Type B pancreatic cell (in vitro differentiated cells): ENCODE data around the gene THRB. TPM values are rescaled to one million over a fixed set of nuclear protein-coding genes. Genes with fewer than 3 reads are reported as not detected.
A peak's percentile ranks its signal among the peaks of the same experiment; 100 is the strongest.

Experiments used
- DNase-seq: peaks from one replicate; pipeline ENCODE4 v3.0.0; 2021; ENCODE audit warnings: mixed read lengths; ENCODE audit not compliant: unreplicated experiment; ENCODE audit errors: extremely low spot score
- H3K27ac Mint-ChIP-seq: 2 replicates; pipeline ENCODE4 v1.8.0; 2021; ENCODE audit warnings: mild to moderate bottlenecking, mixed read lengths
- H3K27me3 Mint-ChIP-seq: 2 replicates; pipeline ENCODE4 v1.8.0; 2021; ENCODE audit warnings: mixed read lengths
- H3K36me3 Mint-ChIP-seq: 2 replicates; pipeline ENCODE4 v1.8.0; 2021; ENCODE audit warnings: mixed read lengths
- H3K4me1 Mint-ChIP-seq: one replicate; pipeline ENCODE4 v1.8.0; 2021; ENCODE audit warnings: mixed read lengths; ENCODE audit not compliant: unreplicated experiment
- H3K4me3 Mint-ChIP-seq: 2 replicates; pipeline ENCODE4 v1.8.0; 2021; ENCODE audit warnings: mild to moderate bottlenecking, mixed read lengths
- H3K9me3 Mint-ChIP-seq: 2 replicates; pipeline ENCODE4 v1.8.0; 2021; ENCODE audit warnings: mixed read lengths
- CTCF ChIP-seq: fragments of 200-600 bp; sonication (generic); conservative IDR thresholded peaks from 2 replicates; pipeline ENCODE4 v1.5.0; 2021; ENCODE audit warnings: antibody characterized with exemption, mild to moderate bottlenecking
- total RNA-seq: library from RNA; stranded (reverse); gene quantifications from 2 replicates; pipeline ENCODE4 v1.2.1, GENCODE V29; 2021; ENCODE audit warnings: low replicate concordance

The THRB gene
- total RNA-seq, 1 donor from 2014 or later: 15.6 TPM

- H3K36me3 Mint-ChIP-seq: peaks cover 7% of the 10 kb centered on the region
- H3K27ac Mint-ChIP-seq: peak overlapping the region; percentile 13
- DNase-seq: no peak
- H3K4me3 Mint-ChIP-seq: no peak overlapping the region
- H3K4me1 Mint-ChIP-seq: peaks cover 9% of the 10 kb centered on the region
- H3K27me3 Mint-ChIP-seq: no peaks in the 10 kb centered on the region
- TF ChIP-seq CTCF: peak; percentile 74
- H3K9me3 Mint-ChIP-seq: peaks cover 5% of the 10 kb centered on the region
Observed at GRCh38 chr3:24237971-24238706, 256.5 kb downstream of the THRB start.

- Mint-ChIP-seq H3K9me3 (peaks cover 5% of the 10 kb centered on the region), H3K4me3 (no peak overlapping the region), H3K27ac (peak overlapping the region; percentile 26), H3K4me1 (no peaks in the 10 kb centered on the region), H3K27me3 (no peaks in the 10 kb centered on the region), H3K36me3 (peaks cover 4% of the 10 kb centered on the region)
- TF ChIP-seq CTCF: no peak
- no peak for DNase-seq
Observed at GRCh38 chr3:24235121-24235520, 259.5 kb downstream of the THRB start.

- no peak for DNase-seq
- H3K4me3 Mint-ChIP-seq: no peak overlapping the region
- H3K27me3 Mint-ChIP-seq: no peaks in the 10 kb centered on the region
- H3K4me1 Mint-ChIP-seq: no peaks in the 10 kb centered on the region
- no peak for TF ChIP-seq CTCF
- peaks cover 5% of the 10 kb centered on the region for H3K9me3 Mint-ChIP-seq
- H3K36me3 Mint-ChIP-seq: peaks cover 4% of the 10 kb centered on the region
- no peak overlapping the region for H3K27ac Mint-ChIP-seq
Observed at GRCh38 chr3:24232784-24233183, 261.9 kb downstream of the THRB start.

GRCh38 chr3:24229468-24230221 lies 265.0 kb downstream of the THRB start:
- no peaks in the 10 kb centered on the region for H3K36me3 Mint-ChIP-seq
- H3K27me3 Mint-ChIP-seq: no peaks in the 10 kb centered on the region
- peaks cover 5% of the 10 kb centered on the region for H3K9me3 Mint-ChIP-seq
- H3K27ac Mint-ChIP-seq: no peak overlapping the region
- no peak for TF ChIP-seq CTCF
- no peak for DNase-seq
- peaks cover 10% of the 10 kb centered on the region for H3K4me1 Mint-ChIP-seq
- H3K4me3 Mint-ChIP-seq: no peak overlapping the region

GRCh38 chr3:24227635-24228034 lies 267.0 kb downstream of the THRB start:
- no peak for DNase-seq
- H3K9me3 Mint-ChIP-seq: no peaks in the 10 kb centered on the region

More at GRCh38 chr3:24227635-24228034, 267.0 kb downstream of the THRB start:
- Mint-ChIP-seq H3K27ac (no peak overlapping the region), H3K27me3 (no peaks in the 10 kb centered on the region), H3K36me3 (no peaks in the 10 kb centered on the region), H3K4me1 (peaks cover 12% of the 10 kb centered on the region), H3K4me3 (no peak overlapping the region)
- no peak for TF ChIP-seq CTCF
